ENCODE measurements around the gene ANKRD18B. TPM values are rescaled to one million over a fixed set of nuclear protein-coding genes. Genes with fewer than 3 reads are reported as not detected.
"Not testable (repeated sequence)": the region's sequence is repeated elsewhere in the genome, so short reads cannot be mapped to it uniquely, and the experiment has no call there.

Gene ANKRD18B
- total RNA-seq, 2 donors from 2014 or later, result not detected

GRCh38 chr9:33582686-33583085, 58.6 kb downstream of the ANKRD18B start:
- H3K36me3 ChIP-seq; ATAC-seq (ENCODE audit: insufficient number of reproducible peaks, low FRiP score, low read depth); H3K27ac ChIP-seq; H3K9me3 ChIP-seq; H3K4me3 ChIP-seq; H3K27me3 ChIP-seq (replicated peaks; ENCODE audit: insufficient read depth); DNase-seq (ENCODE audit: low spot score); H3K4me1 ChIP-seq (ENCODE audit: control insufficient read depth in 1 of 2, low read depth in 2 of 2): not testable (repeated sequence)

GRCh38 chr9:33586128-33586527, 62.1 kb downstream of the ANKRD18B start:
- not testable (repeated sequence) for ATAC-seq (ENCODE audit: insufficient number of reproducible peaks, low FRiP score, low read depth); H3K4me3 ChIP-seq; H3K27ac ChIP-seq; H3K9me3 ChIP-seq; H3K36me3 ChIP-seq; H3K4me1 ChIP-seq (ENCODE audit: control insufficient read depth in 1 of 2, low read depth in 2 of 2); DNase-seq (ENCODE audit: low spot score); H3K27me3 ChIP-seq (replicated peaks; ENCODE audit: insufficient read depth)

GRCh38 chr9:33587799-33588198, 63.7 kb downstream of the ANKRD18B start:
- H3K9me3 ChIP-seq; H3K4me3 ChIP-seq; H3K27ac ChIP-seq; DNase-seq (ENCODE audit: low spot score); H3K36me3 ChIP-seq; ATAC-seq (ENCODE audit: insufficient number of reproducible peaks, low FRiP score, low read depth); H3K4me1 ChIP-seq (ENCODE audit: control insufficient read depth in 1 of 2, low read depth in 2 of 2); H3K27me3 ChIP-seq (replicated peaks; ENCODE audit: insufficient read depth): not testable (repeated sequence)

- not testable (repeated sequence) for ATAC-seq (ENCODE audit: insufficient number of reproducible peaks, low FRiP score, low read depth); H3K4me3 ChIP-seq; H3K4me1 ChIP-seq (ENCODE audit: control insufficient read depth in 1 of 2, low read depth in 2 of 2); H3K9me3 ChIP-seq; H3K27ac ChIP-seq; H3K27me3 ChIP-seq (replicated peaks; ENCODE audit: insufficient read depth); H3K36me3 ChIP-seq; DNase-seq (ENCODE audit: low spot score)
Observed at GRCh38 chr9:33588876-33589275, 64.8 kb downstream of the ANKRD18B start.

- not testable (repeated sequence) for H3K27ac ChIP-seq; H3K36me3 ChIP-seq; H3K4me3 ChIP-seq; DNase-seq (ENCODE audit: low spot score); H3K27me3 ChIP-seq (replicated peaks; ENCODE audit: insufficient read depth); H3K4me1 ChIP-seq (ENCODE audit: control insufficient read depth in 1 of 2, low read depth in 2 of 2); H3K9me3 ChIP-seq; ATAC-seq (ENCODE audit: insufficient number of reproducible peaks, low FRiP score, low read depth)
Observed at GRCh38 chr9:33590857-33591256, 66.8 kb downstream of the ANKRD18B start.

- H3K9me3 ChIP-seq; H3K4me3 ChIP-seq; H3K27ac ChIP-seq; DNase-seq (ENCODE audit: low spot score); ATAC-seq (ENCODE audit: insufficient number of reproducible peaks, low FRiP score, low read depth); H3K4me1 ChIP-seq (ENCODE audit: control insufficient read depth in 1 of 2, low read depth in 2 of 2); H3K27me3 ChIP-seq (replicated peaks; ENCODE audit: insufficient read depth); H3K36me3 ChIP-seq: not testable (repeated sequence)
Observed at GRCh38 chr9:33596974-33597373, 72.9 kb downstream of the ANKRD18B start.

- H3K27me3 ChIP-seq (replicated peaks; ENCODE audit: insufficient read depth); DNase-seq (ENCODE audit: low spot score); H3K4me1 ChIP-seq (ENCODE audit: control insufficient read depth in 1 of 2, low read depth in 2 of 2); ATAC-seq (ENCODE audit: insufficient number of reproducible peaks, low FRiP score, low read depth); H3K9me3 ChIP-seq; H3K36me3 ChIP-seq; H3K27ac ChIP-seq; H3K4me3 ChIP-seq: not testable (repeated sequence)
Observed at GRCh38 chr9:33597386-33597785, 73.3 kb downstream of the ANKRD18B start.

GRCh38 chr9:33598796-33599379, 74.8 kb downstream of the ANKRD18B start:
- not testable (repeated sequence) for H3K9me3 ChIP-seq; H3K4me1 ChIP-seq (ENCODE audit: control insufficient read depth in 1 of 2, low read depth in 2 of 2); DNase-seq (ENCODE audit: low spot score); H3K36me3 ChIP-seq; H3K27me3 ChIP-seq (replicated peaks; ENCODE audit: insufficient read depth); ATAC-seq (ENCODE audit: insufficient number of reproducible peaks, low FRiP score, low read depth); H3K27ac ChIP-seq; H3K4me3 ChIP-seq

GRCh38 chr9:33600911-33601310, 76.9 kb downstream of the ANKRD18B start:
- H3K36me3 ChIP-seq; H3K4me1 ChIP-seq (ENCODE audit: control insufficient read depth in 1 of 2, low read depth in 2 of 2); DNase-seq (ENCODE audit: low spot score); H3K27me3 ChIP-seq (replicated peaks; ENCODE audit: insufficient read depth); H3K4me3 ChIP-seq; H3K9me3 ChIP-seq; ATAC-seq (ENCODE audit: insufficient number of reproducible peaks, low FRiP score, low read depth); H3K27ac ChIP-seq: not testable (repeated sequence)

- H3K27ac ChIP-seq; H3K9me3 ChIP-seq; DNase-seq (ENCODE audit: low spot score); ATAC-seq (ENCODE audit: insufficient number of reproducible peaks, low FRiP score, low read depth); H3K36me3 ChIP-seq; H3K27me3 ChIP-seq (replicated peaks; ENCODE audit: insufficient read depth); H3K4me1 ChIP-seq (ENCODE audit: control insufficient read depth in 1 of 2, low read depth in 2 of 2); H3K4me3 ChIP-seq: not testable (repeated sequence)
Observed at GRCh38 chr9:33604249-33604648, 80.2 kb downstream of the ANKRD18B start.

- H3K9me3 ChIP-seq; H3K27ac ChIP-seq; H3K4me3 ChIP-seq; H3K27me3 ChIP-seq (replicated peaks; ENCODE audit: insufficient read depth); DNase-seq (ENCODE audit: low spot score); H3K36me3 ChIP-seq; H3K4me1 ChIP-seq (ENCODE audit: control insufficient read depth in 1 of 2, low read depth in 2 of 2); ATAC-seq (ENCODE audit: insufficient number of reproducible peaks, low FRiP score, low read depth): not testable (repeated sequence)
Observed at GRCh38 chr9:33604936-33605335, 80.9 kb downstream of the ANKRD18B start.

Data from thoracic aorta (tissue), 2 donors.